A549 (cell line): ENCODE data around the gene ATP10A.

Source experiments
- CTCF ChIP-seq: fragments of >200 bp; sonication (Bioruptor Twin); formaldehyde crosslinking; IDR thresholded peaks from 3 replicates; pipeline ENCODE4 v1.5.1; 2016
- ESRRA ChIP-seq: fragments of 150-350 bp; IDR thresholded peaks from 2 replicates; pipeline ENCODE4 v1.6.1; 2014; ENCODE audit warnings: mild to moderate bottlenecking, low read length, borderline replicate concordance
- PBX3 ChIP-seq: IDR thresholded peaks from 2 replicates; pipeline ENCODE4 v1.6.1; 2012
- PHF8 ChIP-seq: fragments of 200-600 bp; sonication (generic); IDR thresholded peaks from 2 replicates; pipeline ENCODE4 v1.6.1; 2016; ENCODE audit warnings: low read depth, mild to moderate bottlenecking, antibody characterized with exemption, moderate library complexity, borderline replicate concordance
- POLR2A ChIP-seq: IDR thresholded peaks from 2 replicates; pipeline ENCODE4 v1.6.1; 2012; ENCODE audit warnings: mild to moderate bottlenecking, low read length
- SMC3 ChIP-seq: fragments of >200 bp; sonication (Bioruptor Twin); formaldehyde crosslinking; IDR thresholded peaks from 3 replicates; pipeline ENCODE4 v1.6.1; 2018; ENCODE audit warnings: inconsistent platforms

GRCh38 chr15:25810154-25810553 is 53.0 kb downstream of the ATP10A start:
- TF ChIP-seq PBX3 (no peak), CTCF (no peak), POLR2A (no peak), ESRRA (no peak), PHF8 (no peak), SMC3 (no peak)
